GM19023 (cell line): ENCODE results near the gene EME1.
A peak's percentile ranks its signal among the peaks of the same experiment; 100 is the strongest.

Source experiments
- ATAC-seq: cut with Tn5 transposase; IDR thresholded peaks from one replicate; pipeline ENCODE4 v1.9.1; 2021; ENCODE audit warnings: mild to moderate bottlenecking, moderate library complexity; ENCODE audit not compliant: unreplicated experiment

EME1 gene

DNA sequence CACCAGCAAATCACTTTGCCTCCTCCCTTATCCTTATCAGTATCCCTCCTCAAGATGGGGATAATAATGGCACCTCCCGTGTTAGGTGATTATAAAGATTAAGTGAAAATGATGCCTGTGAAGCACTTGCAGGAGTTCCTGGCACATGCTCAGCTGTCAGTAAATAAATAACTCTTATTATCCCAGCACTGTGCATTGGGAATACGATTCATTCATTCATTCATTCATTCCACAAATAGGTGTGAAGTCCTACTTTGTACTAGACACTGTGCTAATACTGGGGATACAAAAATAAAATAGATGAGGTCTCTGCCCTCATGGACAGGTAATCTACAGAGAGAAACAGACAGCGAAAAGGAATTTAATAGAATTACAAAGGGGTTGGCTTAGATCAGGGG is 25.1 kb upstream of the EME1 start:
- no peak for ATAC-seq

DNA sequence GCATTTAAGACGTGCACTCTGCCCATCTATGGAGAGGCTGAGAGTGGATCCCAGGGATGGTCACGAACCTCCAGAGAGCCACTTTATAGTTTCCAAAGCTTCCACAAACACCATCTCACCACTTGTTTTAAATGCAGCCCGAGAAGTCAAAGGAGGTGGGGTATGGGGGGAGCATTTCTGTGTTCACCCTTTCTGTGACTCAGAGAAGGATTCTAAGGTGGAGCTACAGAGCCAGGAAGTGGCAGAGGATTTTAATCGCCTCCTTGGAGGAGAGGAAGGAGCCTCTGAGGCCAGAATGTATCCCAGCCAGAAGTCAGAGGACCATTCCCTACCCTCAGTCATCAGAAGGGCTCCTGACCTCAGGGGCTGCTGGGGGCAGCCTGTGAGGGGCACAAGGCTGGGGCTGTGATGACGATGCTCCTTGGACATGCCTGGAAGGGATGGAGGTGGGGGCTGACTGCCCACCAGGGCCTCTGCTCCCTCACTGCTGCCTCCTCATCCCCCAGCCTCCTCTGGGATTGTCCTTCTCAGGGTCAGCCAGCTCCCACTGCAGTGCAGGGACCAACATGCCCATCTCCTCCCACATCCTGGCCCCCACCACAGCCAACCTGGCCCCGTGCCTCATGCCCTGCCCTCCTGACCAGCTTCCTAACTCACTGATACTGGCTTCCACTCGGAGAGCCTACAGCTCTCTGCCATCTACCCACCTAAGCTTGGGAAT is 24.3 kb upstream of the EME1 start:
- no peak for ATAC-seq

DNA sequence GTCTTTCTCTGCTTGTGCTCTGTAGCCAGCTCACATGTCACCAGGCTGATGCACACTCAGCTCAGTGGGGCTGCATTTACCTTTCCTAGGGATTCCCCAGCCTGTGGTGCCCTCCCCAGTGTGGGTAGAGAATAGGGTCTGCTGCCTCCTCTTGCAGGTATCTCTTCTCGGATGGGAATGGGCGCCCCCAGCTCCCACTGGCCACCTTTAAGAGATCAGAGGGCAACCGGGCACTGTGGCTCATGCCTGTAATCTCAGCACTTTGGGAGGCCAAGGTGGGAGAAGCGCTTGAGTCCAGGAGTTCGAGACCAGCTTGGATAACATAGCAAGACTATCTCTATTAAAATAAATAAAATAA is 23.8 kb upstream of the EME1 start:
- no peak for ATAC-seq

DNA sequence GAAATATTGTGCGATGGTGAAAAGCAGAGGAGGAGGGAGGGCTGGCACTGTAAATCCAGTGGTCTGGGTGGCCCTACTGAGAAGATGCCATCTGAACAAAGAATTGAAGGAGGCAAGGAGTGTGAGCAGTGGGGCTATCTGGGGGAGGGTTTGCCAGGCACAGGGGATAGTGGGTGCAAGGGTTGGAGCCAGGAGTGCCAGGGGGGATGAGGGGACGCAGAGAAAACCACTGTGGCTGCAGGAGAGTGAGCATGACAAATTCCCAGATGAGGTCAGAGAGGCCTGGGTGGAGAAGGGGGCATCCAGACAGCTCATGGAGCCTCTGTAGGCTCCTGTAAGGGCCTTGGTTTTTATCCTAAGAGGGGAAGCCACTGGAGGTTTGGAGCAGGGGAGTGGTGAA is 22.3 kb upstream of the EME1 start:
- no peak for ATAC-seq

DNA sequence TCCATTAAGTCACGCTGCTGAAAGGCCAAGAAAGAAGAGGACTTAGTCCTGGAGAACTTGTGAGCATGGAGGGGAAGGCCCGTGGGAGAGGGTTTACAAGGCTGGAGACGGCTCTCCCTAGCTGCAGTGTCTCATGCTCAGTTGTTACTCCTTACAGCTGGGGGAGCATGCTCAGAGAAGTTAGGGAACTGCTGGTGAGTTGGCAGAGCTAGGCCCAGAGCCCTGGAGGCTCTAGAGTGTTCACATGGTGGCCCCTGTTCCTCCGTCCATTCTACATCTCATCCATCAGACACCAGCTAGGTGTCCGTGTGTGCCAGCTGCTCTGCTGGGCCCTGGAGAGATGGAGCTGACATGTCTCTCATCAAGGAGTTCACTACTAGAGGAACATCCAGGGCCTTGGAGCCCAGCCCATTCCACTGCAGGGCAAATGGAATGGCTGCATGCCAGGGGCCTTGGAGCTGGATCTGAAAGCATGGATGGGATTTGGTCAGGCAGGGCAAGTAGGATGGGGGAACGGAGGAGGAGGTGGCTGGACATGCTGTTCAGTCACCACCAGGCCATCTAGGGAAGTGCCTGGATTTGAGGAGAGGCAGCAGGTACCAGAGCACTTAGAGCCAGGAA is 20.8 kb upstream of the EME1 start:
- ATAC-seq: no peak

DNA sequence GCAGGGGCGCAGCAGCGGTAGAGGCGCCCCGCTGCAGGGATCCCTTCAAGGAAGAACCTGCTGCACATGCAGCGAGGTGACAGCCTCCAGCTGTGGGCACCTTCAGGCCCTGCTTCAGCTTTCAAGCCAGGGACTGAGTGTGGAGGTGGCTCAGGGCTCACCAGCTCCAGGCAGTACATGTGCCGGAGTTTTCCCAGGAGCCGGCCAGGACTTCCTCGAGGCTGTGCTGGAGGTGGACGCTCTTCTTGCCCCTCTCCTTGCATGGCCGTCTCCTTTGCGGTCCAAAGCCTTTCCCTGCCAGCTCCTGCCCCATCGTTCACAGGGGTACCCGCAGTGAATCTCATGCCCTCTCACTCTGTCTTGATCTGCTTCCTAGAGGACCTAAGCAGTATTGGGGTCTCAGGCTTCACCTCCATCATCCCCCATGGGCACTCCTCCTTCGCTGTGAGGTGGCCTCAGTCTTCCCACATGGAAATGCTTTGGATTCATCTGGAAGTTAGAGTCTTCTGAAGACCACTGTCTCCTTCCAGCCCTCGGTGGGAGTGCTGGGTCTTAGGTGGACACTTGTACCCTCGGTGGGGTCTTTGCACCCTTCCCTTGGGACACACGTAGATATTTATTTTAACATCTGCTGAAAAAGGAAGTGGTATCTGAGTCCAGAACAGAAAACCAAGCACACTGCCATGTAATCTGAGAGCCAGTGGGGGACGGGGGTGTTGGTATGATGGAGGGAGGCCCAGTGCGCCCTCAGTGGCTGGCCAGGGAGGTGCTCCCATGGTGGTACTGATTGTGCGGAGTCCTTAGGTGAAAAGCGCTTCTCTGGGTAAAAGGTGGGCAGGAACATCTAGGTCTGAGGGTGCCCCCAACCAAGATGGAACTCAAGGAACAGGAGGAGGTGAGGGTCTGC is 20.1 kb upstream of the EME1 start:
- no peak for ATAC-seq

DNA sequence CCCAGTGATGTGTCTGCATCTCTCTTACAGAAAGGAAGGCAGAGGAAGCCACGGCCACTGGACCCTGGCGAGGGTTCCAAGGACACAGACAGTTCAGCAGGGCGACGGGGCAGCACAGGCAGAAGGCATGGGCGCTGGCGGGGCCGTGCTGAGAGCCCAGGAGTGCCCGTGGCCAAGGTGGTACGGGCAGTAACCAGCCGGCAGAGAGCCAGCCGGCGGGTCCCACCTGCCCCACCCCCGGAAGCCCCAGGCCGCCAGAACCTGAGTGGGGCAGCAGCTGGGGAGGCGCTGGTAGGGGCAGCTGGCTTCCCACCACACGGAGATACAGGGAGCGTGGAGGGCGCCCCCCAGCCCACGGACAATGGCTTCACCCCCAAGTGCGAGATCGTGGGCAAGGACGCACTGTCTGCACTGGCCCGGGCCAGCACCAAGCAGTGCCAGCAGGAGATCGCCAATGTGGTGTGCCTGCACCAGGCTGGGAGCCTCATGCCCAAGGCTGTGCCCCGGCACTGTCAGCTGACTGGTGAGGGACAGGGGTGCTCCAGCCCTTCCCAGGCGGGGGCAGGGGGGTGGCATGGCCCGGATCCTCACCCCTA is 19.3 kb upstream of the EME1 start:
- no peak for ATAC-seq

DNA sequence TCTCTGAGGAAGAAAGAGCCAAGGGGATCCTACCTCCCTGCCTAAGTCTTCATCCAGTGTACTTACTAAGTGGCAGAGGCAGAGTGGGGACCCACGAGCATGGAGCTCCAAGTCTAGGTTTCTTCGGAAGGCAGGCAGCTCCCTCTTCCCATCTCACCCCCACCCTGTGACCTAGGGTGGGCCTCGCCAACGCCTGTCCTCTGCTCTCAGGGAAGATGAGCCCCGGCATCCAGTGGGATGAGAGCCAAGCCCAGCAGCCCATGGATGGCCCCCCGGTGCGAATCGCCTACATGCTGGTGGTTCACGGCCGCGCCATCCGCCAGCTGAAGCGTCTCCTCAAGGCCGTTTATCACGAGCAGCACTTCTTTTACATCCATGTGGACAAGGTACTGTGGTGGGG is 18.8 kb upstream of the EME1 start:
- no peak for ATAC-seq

DNA sequence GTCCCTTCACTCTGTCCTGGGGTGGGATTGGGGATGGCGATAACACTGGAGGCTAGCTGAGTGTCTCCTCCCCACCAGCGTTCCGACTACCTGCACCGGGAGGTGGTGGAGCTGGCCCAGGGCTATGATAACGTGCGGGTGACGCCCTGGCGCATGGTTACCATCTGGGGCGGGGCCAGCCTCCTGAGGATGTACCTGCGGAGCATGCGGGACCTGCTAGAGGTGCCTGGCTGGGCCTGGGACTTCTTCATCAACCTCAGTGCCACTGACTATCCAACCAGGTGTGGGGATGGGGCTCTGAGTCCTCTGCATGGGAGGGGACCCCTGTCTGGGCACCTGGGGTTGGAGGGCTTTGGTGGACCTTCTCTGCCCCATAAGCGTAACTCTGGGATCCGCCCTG is 18.3 kb upstream of the EME1 start:
- no peak for ATAC-seq

DNA sequence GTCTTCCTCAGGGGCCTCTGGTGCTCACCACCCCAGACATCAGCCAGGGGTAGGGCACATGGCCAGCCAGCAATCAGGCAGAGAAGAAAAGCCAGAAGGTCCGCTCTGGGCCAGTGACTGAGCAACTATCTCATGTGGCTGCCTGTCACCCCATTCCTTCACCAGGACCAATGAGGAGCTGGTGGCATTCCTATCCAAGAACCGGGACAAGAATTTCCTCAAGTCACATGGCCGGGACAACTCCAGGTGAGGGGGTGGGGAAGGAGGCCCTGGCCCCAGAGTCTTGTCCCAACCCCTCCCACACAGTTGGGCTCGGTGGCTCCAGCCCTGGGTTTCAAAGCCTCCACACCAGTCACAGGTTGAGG is 17.7 kb upstream of the EME1 start:
- ATAC-seq: no peak

DNA sequence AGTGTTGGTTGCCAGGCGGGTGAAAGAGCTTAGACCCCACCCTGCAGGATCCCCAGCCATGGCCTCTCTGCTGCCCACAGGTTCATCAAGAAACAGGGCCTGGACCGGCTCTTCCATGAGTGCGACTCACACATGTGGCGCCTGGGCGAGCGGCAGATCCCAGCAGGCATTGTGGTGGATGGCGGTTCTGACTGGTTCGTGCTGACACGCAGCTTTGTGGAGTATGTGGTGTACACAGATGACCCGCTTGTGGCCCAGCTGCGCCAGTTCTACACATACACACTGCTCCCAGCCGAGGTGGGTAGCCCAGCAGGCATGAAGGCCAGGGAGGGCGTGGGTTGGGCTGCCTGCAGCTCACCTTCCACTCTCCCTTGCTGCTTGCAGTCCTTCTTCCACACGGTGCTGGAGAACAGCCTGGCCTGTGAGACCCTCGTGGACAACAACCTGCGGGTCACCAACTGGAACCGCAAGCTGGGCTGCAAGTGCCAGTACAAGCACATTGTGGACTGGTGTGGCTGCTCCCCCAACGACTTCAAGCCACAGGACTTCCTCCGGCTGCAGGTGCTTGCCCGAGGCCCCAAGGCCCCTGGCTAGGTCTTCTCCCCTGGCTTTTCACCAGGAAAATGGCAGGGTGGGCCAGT is 17.2 kb upstream of the EME1 start:
- no peak for ATAC-seq

DNA sequence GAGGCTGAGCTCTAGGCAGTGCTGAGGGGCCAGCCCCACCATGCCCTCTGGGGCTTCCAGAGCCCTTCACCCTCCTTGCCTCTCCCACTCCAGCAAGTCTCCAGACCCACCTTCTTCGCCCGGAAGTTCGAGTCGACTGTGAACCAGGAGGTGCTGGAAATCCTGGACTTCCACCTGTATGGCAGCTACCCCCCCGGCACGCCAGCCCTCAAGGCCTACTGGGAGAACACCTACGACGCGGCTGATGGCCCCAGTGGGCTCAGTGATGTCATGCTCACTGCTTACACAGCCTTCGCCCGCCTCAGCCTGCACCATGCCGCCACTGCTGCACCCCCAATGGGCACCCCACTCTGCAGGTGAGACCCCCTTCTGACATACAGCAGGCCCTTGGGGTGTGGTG is 16.6 kb upstream of the EME1 start:
- no peak for ATAC-seq

DNA sequence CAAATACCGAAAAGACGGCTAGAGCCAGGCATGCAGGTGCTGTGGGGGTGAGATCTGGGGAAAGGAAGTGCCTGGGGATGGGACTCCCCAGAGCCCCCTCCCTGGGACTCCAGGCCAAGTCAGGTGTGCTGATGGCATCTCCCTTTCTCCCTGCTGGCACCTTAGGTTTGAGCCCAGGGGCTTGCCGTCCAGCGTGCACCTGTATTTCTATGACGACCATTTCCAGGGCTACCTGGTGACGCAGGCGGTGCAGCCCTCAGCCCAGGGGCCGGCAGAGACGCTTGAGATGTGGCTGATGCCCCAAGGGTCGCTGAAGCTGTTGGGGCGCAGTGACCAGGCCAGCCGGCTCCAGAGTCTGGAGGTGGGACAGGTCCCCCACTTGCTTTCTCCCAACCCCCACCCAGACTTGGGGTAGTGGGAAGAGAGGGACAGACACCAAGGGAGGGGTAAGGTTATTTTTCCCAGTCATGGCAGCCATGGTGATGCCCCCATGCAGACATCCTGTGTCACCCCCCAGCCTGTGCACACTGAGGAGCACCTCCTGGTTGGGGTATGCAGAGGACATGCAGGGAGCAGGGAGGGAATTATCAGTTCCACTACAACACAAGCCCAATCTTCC is 16.0 kb upstream of the EME1 start:
- no peak for ATAC-seq

DNA sequence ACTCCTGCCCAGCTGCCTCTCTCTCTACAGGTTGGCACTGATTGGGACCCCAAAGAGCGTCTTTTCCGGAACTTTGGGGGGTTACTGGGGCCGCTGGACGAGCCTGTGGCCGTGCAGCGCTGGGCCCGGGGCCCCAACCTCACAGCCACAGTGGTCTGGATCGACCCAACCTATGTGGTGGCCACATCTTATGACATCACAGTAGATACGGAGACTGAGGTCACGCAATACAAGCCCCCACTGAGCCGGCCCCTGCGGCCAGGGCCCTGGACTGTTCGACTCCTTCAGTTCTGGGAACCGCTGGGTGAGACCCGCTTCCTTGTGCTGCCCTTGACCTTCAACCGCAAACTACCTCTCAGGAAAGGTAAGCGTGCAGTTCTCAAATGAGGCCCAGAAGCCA is 14.9 kb upstream of the EME1 start:
- no peak for ATAC-seq

DNA sequence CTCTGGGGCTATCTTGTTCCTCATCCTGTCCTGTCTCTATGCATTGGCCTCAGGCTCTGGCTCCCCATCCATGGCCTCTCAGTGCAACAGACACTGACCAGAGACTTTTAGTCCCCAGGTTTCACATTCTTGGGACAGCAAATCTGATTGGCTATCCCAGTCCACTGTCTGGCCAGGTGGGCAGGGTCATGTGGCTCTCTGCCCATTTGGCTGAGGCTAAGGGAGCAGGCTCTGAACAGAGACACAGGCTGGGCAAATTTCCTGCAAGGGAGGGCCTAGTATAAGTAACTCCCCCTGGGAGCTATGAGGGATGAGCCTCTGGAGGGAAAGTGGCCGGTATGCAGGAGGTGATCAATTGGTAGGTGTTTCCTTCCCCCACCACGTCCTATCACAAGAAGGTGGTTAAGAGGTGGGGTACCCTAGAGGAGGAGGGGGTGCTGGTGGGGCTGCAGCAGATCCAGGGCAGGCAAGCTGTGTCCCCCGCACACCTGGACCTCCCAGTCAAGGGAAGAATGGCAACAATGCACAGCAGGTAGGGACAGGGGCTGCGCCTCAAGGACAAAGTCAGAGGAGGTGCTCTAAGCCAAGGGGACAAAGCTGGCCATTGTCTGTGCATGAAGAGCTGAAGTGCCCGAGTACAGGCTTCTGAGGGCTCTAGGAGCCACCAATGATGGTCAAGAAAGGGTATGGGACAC is 13.9 kb upstream of the EME1 start:
- ATAC-seq: no peak

DNA sequence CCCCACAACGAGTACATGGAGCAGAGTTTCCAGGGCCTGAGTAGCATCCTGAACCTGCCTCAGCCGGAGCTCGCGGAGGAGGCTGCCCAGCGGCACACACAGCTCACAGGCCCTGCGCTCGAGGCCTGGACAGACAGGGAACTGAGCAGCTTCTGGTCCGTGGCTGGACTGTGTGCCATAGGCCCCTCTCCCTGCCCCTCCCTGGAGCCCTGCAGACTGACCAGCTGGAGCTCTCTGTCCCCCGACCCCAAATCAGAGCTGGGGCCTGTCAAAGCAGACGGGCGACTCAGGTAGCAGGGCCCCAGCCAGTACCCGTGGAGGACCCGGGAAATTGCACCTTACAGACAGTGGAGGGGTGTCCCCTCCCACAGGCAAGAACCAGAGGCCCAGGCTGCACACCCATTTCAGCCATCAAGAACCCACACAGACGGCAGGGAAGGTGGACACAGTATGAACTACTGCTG is 13.0 kb upstream of the EME1 start:
- ATAC-seq: no peak

DNA sequence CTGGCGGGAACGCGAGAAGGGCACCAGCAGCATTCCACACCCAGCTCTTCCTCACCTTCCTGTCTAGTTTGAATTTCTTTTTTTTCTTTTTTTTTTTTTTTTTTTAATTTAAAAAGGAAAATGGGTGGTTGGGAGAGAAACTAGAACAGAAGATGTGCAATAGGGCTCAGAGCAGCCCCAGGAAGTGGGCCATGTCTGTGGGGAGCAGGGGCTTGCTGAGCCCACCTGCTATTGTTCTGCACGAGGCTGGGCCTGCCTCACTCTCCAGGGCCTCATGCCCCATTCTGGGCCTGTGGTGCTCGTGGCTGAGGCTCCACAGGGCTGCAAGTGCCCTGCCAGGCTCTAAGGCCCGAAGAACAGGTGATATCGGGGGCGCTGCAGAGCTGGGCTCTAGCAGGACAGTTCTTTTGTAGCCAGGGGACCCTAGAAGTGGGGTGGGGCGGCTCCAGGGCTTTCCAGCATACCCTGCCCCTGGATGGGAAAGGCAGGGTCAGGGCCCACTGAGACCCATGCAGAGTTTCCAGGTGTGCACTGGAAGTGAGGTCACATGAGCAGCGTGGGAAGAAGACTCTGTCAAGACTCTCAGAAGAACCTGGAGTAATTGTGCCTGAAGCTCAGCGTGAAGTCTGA is 12.4 kb upstream of the EME1 start:
- no peak for ATAC-seq

DNA sequence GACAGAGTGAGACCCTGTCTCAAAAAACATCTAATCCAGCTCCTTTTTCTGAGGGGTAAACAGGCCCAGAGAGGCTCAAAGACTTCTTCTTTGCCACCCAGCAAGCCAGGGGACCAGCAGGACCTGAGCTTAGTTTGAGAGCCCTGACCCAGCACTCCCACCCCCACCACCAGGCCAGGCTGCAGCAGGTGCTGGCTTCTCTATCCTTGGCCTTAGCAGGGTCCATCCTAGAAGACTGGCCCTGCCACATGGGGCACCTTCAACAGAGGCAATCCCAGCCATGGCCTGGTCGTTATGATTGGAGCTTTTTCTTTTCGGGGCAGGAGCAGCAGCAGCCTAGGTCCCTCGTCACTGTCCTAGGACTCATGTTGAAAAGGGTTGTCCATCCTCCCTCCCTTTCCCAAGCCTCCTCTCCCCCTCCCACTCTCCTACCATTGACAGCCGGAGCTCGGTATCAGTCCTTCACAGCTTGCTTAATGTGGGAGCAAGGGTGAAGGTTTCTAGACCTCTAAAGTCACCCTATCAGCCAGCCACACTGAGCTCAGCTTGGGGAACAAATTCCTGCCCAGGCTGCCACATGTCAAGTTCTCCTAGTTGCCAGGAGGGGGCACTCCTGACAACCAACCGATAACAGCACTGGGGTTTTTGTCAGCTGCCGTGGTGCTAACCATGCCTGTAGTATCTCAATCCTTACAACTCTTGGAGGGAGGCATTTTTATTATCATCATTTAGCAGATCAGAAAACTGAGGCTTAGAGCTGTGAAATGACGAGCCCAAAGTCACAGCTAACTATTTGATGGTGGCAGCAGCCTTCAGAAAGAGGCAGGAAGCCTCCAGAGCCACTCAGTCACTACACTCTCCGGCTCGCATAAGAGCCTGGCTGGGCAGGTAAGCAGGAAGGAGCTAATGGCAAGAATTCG is 11.2 kb upstream of the EME1 start:
- peak; percentile 67 for ATAC-seq

DNA sequence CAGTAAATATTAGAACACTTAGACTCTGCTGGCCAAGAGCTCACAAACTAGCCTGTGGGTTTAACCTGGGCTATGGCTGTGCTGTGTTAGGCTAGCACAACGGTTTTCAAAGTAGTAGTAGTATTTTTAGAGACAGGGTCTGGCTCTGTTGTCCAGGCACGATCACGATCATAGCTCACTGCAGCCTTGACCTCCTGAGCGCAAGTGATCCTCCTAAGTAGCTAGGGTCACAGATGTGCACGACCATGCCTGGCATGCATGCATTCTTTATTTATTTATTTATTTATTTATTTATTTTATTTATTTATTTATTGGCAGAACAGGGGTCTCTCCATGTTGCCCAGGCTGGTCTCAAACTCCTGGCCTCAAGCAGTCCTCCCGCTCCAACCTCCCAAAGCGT is 10.4 kb upstream of the EME1 start:
- no peak for ATAC-seq
